ENCODE measurements around the gene PDZD2. TPM values are rescaled to one million over a fixed set of nuclear protein-coding genes. Genes with fewer than 3 reads are reported as not detected.
A peak's percentile ranks its signal among the peaks of the same experiment; 100 is the strongest.

PDZD2 gene
- total RNA-seq, 2 donors from 2014 or later = 0.08 to 0.75 TPM

DNA sequence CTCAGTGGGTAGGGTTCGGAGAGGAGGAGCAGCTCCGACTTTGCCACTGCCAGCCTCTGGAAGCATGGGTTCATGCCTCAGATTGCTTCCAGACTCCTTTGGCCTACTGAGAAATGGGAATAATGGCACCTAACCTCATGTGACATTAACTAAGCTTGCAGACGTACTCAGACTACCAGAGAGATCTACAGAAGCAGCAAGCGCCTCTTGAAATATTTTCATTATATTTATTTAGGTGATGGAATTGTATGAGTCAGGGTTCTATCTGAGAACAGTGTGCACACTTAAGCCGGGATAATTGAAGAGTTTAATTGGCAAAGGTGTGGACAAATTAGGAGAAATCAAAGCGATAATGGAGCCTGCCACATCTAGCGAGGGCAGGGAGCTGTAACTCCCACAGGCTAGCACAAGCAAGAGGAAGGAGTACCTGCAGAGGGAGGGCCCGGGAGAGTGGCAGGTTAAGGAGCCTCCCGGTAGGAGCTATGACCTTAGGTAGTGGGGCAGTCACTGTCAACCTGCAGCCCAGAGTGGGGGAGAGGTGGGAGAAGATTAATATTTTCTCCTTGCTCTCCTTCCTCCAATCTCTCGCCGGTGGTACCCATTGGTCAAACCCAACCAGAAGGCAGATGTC lies 12.2 kb upstream of the PDZD2 start:
- Mint-ChIP-seq H3K36me3 (no peaks in the 10 kb centered on the region), H3K9me3 (no peaks in the 10 kb centered on the region), H3K27ac (no peak overlapping the region)
- DNase-seq (ENCODE audit: low spot score in 2 of 2) = no peak
- no peak for ATAC-seq

DNA sequence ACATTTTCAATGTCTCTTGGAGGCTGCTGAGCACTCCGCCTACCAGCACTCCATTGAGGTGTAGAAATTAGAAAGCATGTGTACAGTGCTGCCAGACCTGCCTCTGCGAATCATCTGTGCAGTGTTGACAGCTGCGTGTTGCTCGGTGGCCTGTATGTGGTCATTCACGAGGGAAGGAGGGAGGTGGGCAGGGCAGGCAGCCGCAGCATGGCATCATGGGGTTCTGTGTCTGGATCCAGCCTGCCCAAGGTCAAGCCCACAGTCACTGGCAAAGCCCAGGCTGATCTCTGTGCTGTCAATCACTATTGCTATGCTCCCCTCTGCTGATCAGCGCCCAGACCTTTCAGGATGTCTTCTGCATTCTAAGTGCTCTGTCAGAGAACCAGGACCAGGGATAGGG lies 8.0 kb upstream of the PDZD2 start:
- Mint-ChIP-seq H3K9me3 (no peaks in the 10 kb centered on the region), H3K27ac (no peak overlapping the region), H3K36me3 (no peaks in the 10 kb centered on the region)
- ATAC-seq = no peak
- DNase-seq (ENCODE audit: low spot score in 2 of 2) = no peak

- ATAC-seq (no peak), DNase-seq (ENCODE audit: low spot score in 2 of 2) (no peak)
- no peaks in the 10 kb centered on the region for H3K9me3 Mint-ChIP-seq
- no peak overlapping the region for H3K27ac Mint-ChIP-seq
- no peaks in the 10 kb centered on the region for H3K36me3 Mint-ChIP-seq
Measured at GRCh38 chr5:31632460-31632859, 6.5 kb upstream of the PDZD2 start.

GRCh38 chr5:31635446-31635845 lies 3.5 kb upstream of the PDZD2 start:
- DNase-seq (ENCODE audit: low spot score in 2 of 2) (no peak), ATAC-seq (no peak)
- Mint-ChIP-seq H3K36me3 (no peaks in the 10 kb centered on the region), H3K9me3 (no peaks in the 10 kb centered on the region), H3K27ac (no peak overlapping the region)

DNA sequence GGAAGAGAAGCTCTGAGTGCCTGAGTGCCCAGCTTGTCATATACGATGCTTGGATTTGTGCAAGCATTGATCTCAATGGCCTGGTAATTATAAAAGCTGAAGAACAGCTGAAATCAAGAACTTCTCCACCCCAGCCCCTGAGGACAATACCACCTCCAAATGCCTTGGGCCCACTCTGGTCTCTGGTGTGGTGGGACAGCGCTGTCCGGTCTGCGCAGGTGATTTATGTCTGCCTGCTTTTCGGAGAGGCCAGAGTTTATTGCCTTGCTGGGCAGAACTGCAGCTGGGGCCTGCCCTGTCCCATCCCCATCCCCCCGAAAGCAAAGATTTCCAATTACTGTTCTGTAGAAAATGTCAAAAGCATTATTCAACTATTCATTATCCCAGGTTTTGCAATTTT lies 1.1 kb upstream of the PDZD2 start:
- ATAC-seq = no peak
- no peak overlapping the region for H3K27ac Mint-ChIP-seq
- no peak for DNase-seq (ENCODE audit: low spot score in 2 of 2)
- no peaks in the 10 kb centered on the region for H3K36me3 Mint-ChIP-seq
- H3K9me3 Mint-ChIP-seq = no peaks in the 10 kb centered on the region

DNA sequence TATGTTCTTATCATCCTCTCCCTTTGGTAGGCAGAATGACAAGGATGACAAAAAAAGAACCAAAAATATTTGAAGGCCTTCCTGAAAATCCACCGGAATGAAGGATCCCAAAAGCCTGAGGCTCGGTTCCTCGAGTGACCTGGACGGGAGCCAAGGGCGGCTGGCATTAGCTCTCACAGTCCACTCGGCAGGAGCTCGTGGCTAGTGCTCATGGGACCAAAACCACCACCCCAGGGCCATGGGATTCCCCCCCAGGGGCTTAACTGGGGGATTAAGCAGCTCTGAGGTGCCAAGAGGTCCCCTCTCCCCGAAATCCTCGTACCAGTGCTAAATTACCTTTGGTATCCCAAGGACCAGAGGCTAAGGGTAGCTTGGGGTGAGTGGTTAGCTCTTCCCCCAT lies 586 bp upstream of the PDZD2 start:
- ATAC-seq (peak in 1 of 2 donors; percentile 19), DNase-seq (ENCODE audit: low spot score in 2 of 2) (no peak)
- Mint-ChIP-seq H3K36me3 (no peaks in the 10 kb centered on the region), H3K9me3 (no peaks in the 10 kb centered on the region), H3K27ac (no peak overlapping the region)

DNA sequence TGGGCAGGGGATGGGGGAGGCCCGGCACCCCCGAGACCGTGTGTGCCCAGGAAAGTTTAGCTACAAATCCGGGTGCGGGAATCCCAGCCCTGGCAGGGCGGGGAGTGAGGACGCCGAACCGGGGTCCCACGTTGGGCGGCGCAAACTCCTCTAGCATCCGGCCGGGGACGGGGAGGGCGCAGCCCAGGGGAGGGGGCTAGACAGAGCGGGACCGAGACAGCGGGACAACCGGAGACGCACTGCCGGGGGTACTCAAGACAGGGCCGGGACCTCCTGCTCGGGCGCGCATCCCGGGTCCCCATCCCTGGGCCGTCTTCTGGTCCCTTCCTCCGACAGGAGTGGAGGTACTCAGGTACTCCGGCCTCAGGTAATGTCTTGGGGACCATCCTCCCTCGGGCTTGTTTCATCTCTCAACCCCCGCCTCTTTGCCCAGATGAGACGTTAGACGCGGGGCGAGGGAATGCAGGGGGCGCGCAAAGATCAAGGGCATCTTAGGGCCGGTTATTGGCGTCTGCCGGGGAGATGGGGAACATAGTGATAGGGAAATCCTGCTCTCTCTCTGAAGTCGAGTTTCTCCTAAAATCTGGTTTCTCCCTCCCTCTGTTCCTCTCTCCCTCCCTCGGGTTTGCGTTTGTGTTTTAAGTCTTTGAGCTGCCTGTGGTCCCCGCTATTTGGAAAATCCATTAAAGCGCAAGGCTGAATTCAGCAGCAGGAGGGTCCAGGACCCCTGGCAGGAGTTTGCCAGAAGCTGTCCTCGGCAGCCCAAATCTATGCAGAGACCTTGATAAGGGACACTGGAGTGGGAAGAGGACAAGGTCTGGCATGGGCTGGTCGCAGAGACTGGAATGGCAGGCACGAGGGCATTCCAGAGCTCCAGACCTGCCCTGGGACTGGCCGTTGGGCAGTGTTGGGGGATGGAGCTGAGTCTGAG lies 815 bp downstream of the PDZD2 start:
- DNase-seq (ENCODE audit: low spot score in 2 of 2) (no peak), ATAC-seq (peak in 1 of 2 donors; percentile 6)
- Mint-ChIP-seq H3K27ac (no peak overlapping the region), H3K36me3 (no peaks in the 10 kb centered on the region), H3K9me3 (no peaks in the 10 kb centered on the region)

DNA sequence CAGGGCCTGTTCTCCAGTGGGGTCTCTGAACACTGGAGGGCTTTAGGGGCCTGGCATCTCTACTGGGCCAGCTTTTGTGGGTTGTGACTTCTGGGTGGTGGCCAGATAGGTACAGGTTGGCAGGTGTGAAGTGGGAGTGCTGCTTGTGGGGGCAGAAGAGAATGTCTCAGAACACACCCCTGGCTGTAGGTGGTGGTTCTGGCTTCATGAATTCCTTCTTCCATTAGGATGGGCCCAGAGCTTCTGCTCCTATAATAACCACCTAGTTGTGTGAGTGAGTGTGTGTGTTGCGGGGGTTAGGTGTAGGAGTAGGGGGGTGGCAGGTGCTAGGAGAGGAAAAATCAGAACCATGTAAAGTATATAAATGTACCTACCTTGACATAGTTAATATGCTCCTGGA lies 1.6 kb downstream of the PDZD2 start:
- Mint-ChIP-seq H3K27ac (no peak overlapping the region), H3K36me3 (no peaks in the 10 kb centered on the region), H3K9me3 (no peaks in the 10 kb centered on the region)
- ATAC-seq = no peak
- no peak for DNase-seq (ENCODE audit: low spot score in 2 of 2)

- ATAC-seq (no peak), DNase-seq (ENCODE audit: low spot score in 2 of 2) (no peak)
- Mint-ChIP-seq H3K9me3 (no peaks in the 10 kb centered on the region), H3K36me3 (no peaks in the 10 kb centered on the region), H3K27ac (no peak overlapping the region)
Measured at GRCh38 chr5:31641059-31641458, 2.1 kb downstream of the PDZD2 start.

GRCh38 chr5:31641575-31641974 lies 2.6 kb downstream of the PDZD2 start:
- no peak overlapping the region for H3K27ac Mint-ChIP-seq
- no peaks in the 10 kb centered on the region for H3K36me3 Mint-ChIP-seq
- ATAC-seq (no peak), DNase-seq (ENCODE audit: low spot score in 2 of 2) (no peak)
- H3K9me3 Mint-ChIP-seq = no peaks in the 10 kb centered on the region

DNA sequence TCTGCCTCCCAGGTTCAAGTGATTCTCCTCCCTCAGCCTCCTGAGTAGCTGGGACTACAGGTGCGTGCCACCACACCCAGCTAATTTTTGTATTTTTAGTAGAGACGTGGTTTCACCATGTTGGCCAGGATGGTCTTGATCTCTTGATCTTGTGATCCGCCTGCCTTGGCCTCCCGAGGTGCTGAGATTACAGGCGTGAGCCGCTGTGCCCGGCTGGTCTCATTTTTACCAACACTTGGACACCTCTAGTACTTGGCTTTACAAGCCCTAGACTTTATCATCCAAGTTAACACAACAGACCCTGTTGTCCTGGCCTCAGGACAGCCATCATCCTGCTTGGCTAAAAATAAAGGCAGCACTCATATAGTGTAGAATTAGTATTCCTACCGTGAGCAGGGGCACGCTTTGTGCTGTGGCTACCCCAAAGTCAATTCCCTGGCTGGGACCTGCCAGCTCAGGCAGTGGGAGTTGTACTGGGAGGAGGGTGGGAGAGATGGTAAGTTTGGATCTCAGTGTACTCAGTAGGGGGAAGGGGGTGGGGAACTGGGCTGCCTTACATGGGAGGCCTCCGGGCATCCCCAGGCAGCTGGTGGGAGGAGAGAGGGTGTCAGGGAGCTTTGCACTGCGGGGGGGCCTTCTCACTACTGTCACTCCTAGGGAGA lies 6.6 kb downstream of the PDZD2 start:
- DNase-seq (ENCODE audit: low spot score in 2 of 2) (no peak), ATAC-seq (no peak)
- Mint-ChIP-seq H3K36me3 (no peaks in the 10 kb centered on the region), H3K27ac (no peak overlapping the region), H3K9me3 (no peaks in the 10 kb centered on the region)

DNA sequence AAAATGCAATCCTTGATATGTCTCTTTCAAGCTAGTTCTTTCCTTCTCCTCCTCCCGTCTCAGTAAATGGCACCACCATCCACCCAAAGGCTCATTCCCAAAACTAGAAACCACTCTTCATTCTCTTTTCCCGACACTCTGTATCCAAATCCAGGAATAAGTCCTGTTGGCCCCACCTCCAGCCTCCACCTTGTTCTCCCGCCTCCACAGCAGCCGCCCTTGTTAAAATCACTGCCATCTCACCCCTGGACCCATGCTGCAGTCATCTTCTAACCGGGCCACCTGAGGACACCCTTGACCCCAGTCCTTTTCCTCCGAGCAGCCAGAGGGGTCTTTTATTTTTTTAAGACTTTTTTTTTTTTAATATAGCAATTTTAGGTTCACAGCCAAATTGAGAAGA lies 9.4 kb downstream of the PDZD2 start:
- no peak for ATAC-seq
- H3K27ac Mint-ChIP-seq = no peak overlapping the region
- no peaks in the 10 kb centered on the region for H3K36me3 Mint-ChIP-seq
- H3K9me3 Mint-ChIP-seq = no peaks in the 10 kb centered on the region
- DNase-seq (ENCODE audit: low spot score in 2 of 2) = no peak

- H3K9me3 Mint-ChIP-seq = no peaks in the 10 kb centered on the region
- ATAC-seq = no peak
- no peaks in the 10 kb centered on the region for H3K36me3 Mint-ChIP-seq
- DNase-seq (ENCODE audit: low spot score in 2 of 2) = no peak
- H3K27ac Mint-ChIP-seq = no peak overlapping the region
Measured at GRCh38 chr5:31651241-31651640, 12.3 kb downstream of the PDZD2 start.

DNA sequence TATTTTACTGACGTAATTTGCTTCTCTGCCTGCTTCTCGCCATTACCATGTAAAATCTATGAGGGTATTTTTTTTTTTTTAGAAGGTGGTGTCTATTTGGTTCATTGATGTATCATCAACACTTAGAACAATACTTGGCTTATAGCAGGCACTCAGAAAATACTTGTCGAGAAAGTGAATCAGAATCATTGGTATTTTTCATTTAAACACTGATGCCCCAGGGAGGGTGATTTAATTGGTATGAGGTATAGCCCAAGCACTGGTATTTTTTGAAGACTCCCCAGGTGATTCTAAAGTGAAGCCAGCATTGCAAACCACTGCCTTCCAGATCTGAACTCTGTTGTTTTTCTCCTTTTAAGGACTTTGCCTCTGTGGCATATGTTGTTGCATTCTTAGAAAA lies 16.6 kb downstream of the PDZD2 start:
- H3K36me3 Mint-ChIP-seq = no peaks in the 10 kb centered on the region
- no peak overlapping the region for H3K27ac Mint-ChIP-seq
- no peak for DNase-seq (ENCODE audit: low spot score in 2 of 2)

GRCh38 chr5:31656806-31657205 lies 17.9 kb downstream of the PDZD2 start:
- Mint-ChIP-seq H3K27ac (no peak overlapping the region), H3K36me3 (no peaks in the 10 kb centered on the region), H3K9me3 (no peaks in the 10 kb centered on the region)
- ATAC-seq (no peak), DNase-seq (ENCODE audit: low spot score in 2 of 2) (no peak)

More for the DNA sequence above, 16.6 kb downstream of the PDZD2 start:
- no peaks in the 10 kb centered on the region for H3K9me3 Mint-ChIP-seq
- no peak for ATAC-seq

- ATAC-seq (no peak), DNase-seq (ENCODE audit: low spot score in 2 of 2) (no peak)
- H3K27ac Mint-ChIP-seq = no peak overlapping the region
- no peaks in the 10 kb centered on the region for H3K9me3 Mint-ChIP-seq
- no peaks in the 10 kb centered on the region for H3K36me3 Mint-ChIP-seq
Measured at GRCh38 chr5:31657315-31657979, 18.5 kb downstream of the PDZD2 start.

- Mint-ChIP-seq H3K27ac (no peak overlapping the region), H3K9me3 (no peaks in the 10 kb centered on the region), H3K36me3 (no peaks in the 10 kb centered on the region)
- no peak for ATAC-seq
- no peak for DNase-seq (ENCODE audit: low spot score in 2 of 2)
Measured at GRCh38 chr5:31661257-31661656, 22.3 kb downstream of the PDZD2 start.
